Measurements from ENCODE around the gene EFNA1. TPM values are rescaled to one million over a fixed set of nuclear protein-coding genes. Genes with fewer than 3 reads are reported as not detected.

Gene EFNA1
- total and polyA plus RNA-seq, 2 of the 13 experiments (the other 11 are each of a cell fraction or from before 2014, with no cell fraction given) = 81.8 to 874 TPM

DNA sequence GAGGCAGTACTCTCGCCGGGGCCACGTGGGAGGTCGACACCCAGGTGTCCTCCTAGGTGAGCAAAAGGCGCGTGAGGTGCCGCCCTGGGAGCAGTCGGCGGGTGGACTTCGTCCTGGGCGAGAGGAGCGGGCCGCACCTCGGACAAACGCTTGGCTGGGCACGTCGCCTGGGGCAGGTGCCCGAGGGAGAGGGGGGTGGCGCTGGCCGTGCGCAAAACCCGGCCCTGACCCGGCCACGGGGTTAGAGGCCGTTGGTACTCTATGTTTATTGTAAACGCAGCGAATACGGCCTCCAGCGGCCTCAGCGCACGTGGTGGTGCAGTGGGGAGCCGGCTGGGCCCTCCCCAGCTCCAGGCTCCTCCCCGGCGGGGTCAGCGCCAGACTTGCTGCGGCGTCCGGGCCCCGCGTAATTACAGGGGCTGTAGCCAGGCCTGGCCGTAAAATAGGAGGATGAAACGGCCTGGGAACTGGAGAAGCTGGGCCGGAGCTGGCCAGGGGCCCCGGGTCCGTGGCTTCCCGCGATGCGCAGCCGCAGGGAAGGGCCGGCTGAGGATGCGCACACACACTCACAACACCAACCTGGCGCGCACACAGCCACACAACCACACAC lies 1.6 kb upstream of the EFNA1 start (continued):
- TF ChIP-seq, protein P1, sequence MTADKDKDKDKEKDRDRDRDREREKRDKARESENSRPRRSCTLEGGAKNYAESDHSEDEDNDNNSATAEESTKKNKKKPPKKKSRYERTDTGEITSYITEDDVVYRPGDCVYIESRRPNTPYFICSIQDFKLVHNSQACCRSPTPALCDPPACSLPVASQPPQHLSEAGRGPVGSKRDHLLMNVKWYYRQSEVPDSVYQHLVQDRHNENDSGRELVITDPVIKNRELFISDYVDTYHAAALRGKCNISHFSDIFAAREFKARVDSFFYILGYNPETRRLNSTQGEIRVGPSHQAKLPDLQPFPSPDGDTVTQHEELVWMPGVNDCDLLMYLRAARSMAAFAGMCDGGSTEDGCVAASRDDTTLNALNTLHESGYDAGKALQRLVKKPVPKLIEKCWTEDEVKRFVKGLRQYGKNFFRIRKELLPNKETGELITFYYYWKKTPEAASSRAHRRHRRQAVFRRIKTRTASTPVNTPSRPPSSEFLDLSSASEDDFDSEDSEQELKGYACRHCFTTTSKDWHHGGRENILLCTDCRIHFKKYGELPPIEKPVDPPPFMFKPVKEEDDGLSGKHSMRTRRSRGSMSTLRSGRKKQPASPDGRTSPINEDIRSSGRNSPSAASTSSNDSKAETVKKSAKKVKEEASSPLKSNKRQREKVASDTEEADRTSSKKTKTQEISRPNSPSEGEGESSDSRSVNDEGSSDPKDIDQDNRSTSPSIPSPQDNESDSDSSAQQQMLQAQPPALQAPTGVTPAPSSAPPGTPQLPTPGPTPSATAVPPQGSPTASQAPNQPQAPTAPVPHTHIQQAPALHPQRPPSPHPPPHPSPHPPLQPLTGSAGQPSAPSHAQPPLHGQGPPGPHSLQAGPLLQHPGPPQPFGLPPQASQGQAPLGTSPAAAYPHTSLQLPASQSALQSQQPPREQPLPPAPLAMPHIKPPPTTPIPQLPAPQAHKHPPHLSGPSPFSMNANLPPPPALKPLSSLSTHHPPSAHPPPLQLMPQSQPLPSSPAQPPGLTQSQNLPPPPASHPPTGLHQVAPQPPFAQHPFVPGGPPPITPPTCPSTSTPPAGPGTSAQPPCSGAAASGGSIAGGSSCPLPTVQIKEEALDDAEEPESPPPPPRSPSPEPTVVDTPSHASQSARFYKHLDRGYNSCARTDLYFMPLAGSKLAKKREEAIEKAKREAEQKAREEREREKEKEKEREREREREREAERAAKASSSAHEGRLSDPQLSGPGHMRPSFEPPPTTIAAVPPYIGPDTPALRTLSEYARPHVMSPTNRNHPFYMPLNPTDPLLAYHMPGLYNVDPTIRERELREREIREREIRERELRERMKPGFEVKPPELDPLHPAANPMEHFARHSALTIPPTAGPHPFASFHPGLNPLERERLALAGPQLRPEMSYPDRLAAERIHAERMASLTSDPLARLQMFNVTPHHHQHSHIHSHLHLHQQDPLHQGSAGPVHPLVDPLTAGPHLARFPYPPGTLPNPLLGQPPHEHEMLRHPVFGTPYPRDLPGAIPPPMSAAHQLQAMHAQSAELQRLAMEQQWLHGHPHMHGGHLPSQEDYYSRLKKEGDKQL (CRISPR knock-in tag; IDR thresholded peaks at IDR 0.05; ENCODE audit: low read depth) = 0 out of 2 replicates have a peak, but pooled peaks have one; percentile 75
- TF ChIP-seq ZIK1 (CRISPR knock-in tag; IDR thresholded peaks at IDR 0.05; ENCODE audit: borderline replicate concordance, low read depth) = peak; percentile 77; the same call in 1 of the 2 replicates
- peak; percentile 94 for TF ChIP-seq ZNF839 (CRISPR knock-in tag; IDR thresholded peaks at IDR 0.05; ENCODE audit: borderline replicate concordance)
- 0 out of 2 replicates have a peak, but pooled peaks have one; percentile 81 for TF ChIP-seq ZNF713 (CRISPR knock-in tag; IDR thresholded peaks at IDR 0.05)
- no peak; the same call in 1 of the 2 replicates for TF ChIP-seq SIN3B (IDR thresholded peaks at IDR 0.05; ENCODE audit: low read length)
- 0 out of 2 replicates have a peak, but pooled peaks have one; percentile 38 for TF ChIP-seq ZNF850 (CRISPR knock-in tag; conservative IDR thresholded peaks at IDR 0.05)
- TF ChIP-seq, protein P2, sequence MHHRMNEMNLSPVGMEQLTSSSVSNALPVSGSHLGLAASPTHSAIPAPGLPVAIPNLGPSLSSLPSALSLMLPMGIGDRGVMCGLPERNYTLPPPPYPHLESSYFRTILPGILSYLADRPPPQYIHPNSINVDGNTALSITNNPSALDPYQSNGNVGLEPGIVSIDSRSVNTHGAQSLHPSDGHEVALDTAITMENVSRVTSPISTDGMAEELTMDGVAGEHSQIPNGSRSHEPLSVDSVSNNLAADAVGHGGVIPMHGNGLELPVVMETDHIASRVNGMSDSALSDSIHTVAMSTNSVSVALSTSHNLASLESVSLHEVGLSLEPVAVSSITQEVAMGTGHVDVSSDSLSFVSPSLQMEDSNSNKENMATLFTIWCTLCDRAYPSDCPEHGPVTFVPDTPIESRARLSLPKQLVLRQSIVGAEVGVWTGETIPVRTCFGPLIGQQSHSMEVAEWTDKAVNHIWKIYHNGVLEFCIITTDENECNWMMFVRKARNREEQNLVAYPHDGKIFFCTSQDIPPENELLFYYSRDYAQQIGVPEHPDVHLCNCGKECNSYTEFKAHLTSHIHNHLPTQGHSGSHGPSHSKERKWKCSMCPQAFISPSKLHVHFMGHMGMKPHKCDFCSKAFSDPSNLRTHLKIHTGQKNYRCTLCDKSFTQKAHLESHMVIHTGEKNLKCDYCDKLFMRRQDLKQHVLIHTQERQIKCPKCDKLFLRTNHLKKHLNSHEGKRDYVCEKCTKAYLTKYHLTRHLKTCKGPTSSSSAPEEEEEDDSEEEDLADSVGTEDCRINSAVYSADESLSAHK (CRISPR knock-in tag; IDR thresholded peaks at IDR 0.05; ENCODE audit: borderline replicate concordance) = no peak
- peak; percentile 97 for TF ChIP-seq ZNF883 (CRISPR knock-in tag; IDR thresholded peaks at IDR 0.05; ENCODE audit: not compliant biosample characterization)
- peak; percentile 85; the same call in 1 of the 2 replicates for TF ChIP-seq ZNF672 (CRISPR knock-in tag; IDR thresholded peaks at IDR 0.05)
- TF ChIP-seq, protein P3, sequence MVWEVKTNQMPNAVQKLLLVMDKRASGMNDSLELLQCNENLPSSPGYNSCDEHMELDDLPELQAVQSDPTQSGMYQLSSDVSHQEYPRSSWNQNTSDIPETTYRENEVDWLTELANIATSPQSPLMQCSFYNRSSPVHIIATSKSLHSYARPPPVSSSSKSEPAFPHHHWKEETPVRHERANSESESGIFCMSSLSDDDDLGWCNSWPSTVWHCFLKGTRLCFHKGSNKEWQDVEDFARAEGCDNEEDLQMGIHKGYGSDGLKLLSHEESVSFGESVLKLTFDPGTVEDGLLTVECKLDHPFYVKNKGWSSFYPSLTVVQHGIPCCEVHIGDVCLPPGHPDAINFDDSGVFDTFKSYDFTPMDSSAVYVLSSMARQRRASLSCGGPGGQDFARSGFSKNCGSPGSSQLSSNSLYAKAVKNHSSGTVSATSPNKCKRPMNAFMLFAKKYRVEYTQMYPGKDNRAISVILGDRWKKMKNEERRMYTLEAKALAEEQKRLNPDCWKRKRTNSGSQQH (CRISPR knock-in tag; IDR thresholded peaks at IDR 0.05; ENCODE audit: low read depth) = peak; percentile 47; the same call in 1 of the 2 replicates
- TF ChIP-seq ZBTB38 (CRISPR knock-in tag; IDR thresholded peaks at IDR 0.05) = peak; percentile 93
- peak; percentile 93 for TF ChIP-seq YEATS4 (CRISPR knock-in tag; IDR thresholded peaks at IDR 0.05; ENCODE audit: borderline replicate concordance)
- TF ChIP-seq ZNF709 (CRISPR knock-in tag; IDR thresholded peaks at IDR 0.05) = peak; percentile 97
- TF ChIP-seq, protein P4, sequence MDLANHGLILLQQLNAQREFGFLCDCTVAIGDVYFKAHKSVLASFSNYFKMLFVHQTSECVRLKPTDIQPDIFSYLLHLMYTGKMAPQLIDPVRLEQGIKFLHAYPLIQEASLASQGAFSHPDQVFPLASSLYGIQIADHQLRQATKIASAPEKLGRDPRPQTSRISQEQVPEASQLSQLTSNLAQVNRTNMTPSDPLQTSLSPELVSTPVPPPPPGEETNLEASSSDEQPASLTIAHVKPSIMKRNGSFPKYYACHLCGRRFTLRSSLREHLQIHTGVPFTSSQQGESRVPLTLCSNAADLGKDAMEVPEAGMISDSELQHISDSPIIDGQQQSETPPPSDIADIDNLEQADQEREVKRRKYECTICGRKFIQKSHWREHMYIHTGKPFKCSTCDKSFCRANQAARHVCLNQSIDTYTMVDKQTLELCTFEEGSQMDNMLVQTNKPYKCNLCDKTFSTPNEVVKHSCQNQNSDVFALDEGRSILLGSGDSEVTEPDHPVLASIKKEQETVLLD (CRISPR knock-in tag; IDR thresholded peaks at IDR 0.05; ENCODE audit: low read depth) = peak; percentile 87
- TF ChIP-seq ZNF329 (CRISPR knock-in tag; IDR thresholded peaks at IDR 0.05; ENCODE audit: low read depth) = peak; percentile 65
- TF ChIP-seq MEIS2 (CRISPR knock-in tag; IDR thresholded peaks at IDR 0.05) = no peak; the same call in 1 of the 2 replicates
- 0 out of 2 replicates have a peak, but pooled peaks have one; percentile 47 for TF ChIP-seq ZNF354B (CRISPR knock-in tag; IDR thresholded peaks at IDR 0.05)
- no peak for TF ChIP-seq SUZ12 (IDR thresholded peaks at IDR 0.05; ENCODE audit: low read depth, low read length)
- TF ChIP-seq ZNF383 (CRISPR knock-in tag; IDR thresholded peaks at IDR 0.05; ENCODE audit: borderline replicate concordance) = 0 out of 2 replicates have a peak, but pooled peaks have one; percentile 15

Measured in HepG2 (cell line).